ENCODE data around the gene GATD1. TPM values are rescaled to one million over a fixed set of nuclear protein-coding genes. Genes with fewer than 3 reads are reported as not detected.
A peak's percentile ranks its signal among the peaks of the same experiment; 100 is the strongest.

Gene GATD1
- total RNA-seq, 2 experiments from 2014 or later: 59.8 to 62.4 TPM

GRCh38 chr11:776263-776560, 1.1 kb downstream of the GATD1 start:
- peak overlapping the region; percentile 88 for H3K4me3 Mint-ChIP-seq
- no peaks in the 10 kb centered on the region for H3K9me3 Mint-ChIP-seq
- POLR2A ChIA-PET: interaction anchor here (0.7 to 3.2 kb wide), 11 partner anchors 8 to 50 kb away, joined by 3 to 15 read pairs (median 3); partner anchors contain the start of genes PIDD1 and PNPLA2
- H3K27ac Mint-ChIP-seq: peak overlapping the region; percentile 85
- DNase-seq (no peak), ATAC-seq (ENCODE audit: low read depth) (no peak)
- H3K27me3 Mint-ChIP-seq: no peaks in the 10 kb centered on the region
- peaks cover 1% of the 10 kb centered on the region for H3K36me3 Mint-ChIP-seq
- H3K4me1 Mint-ChIP-seq: peaks cover 15% of the 10 kb centered on the region

- peaks cover 1% of the 10 kb centered on the region for H3K36me3 Mint-ChIP-seq
- ATAC-seq (ENCODE audit: low read depth) (no peak), DNase-seq (no peak)
- H3K4me3 Mint-ChIP-seq: peak overlapping the region; percentile 57
- no peaks in the 10 kb centered on the region for H3K27me3 Mint-ChIP-seq
- peaks cover 13% of the 10 kb centered on the region for H3K4me1 Mint-ChIP-seq
- POLR2A ChIA-PET: interaction anchor here (1.2 to 2.3 kb wide), 5 partner anchors 9 to 30 kb away, joined by 3 to 15 read pairs (median 3); partner anchors contain the start of gene PIDD1
- peak overlapping the region; percentile 21 for H3K27ac Mint-ChIP-seq
- H3K9me3 Mint-ChIP-seq: no peaks in the 10 kb centered on the region
These were observed 2.3 kb downstream of the GATD1 start for GRCh38 chr11:774873-775592.

GRCh38 chr11:773830-774229, 3.5 kb downstream of the GATD1 start:
- Mint-ChIP-seq H3K9me3 (no peaks in the 10 kb centered on the region), H3K27me3 (no peaks in the 10 kb centered on the region), H3K36me3 (peaks cover under 1% of the 10 kb centered on the region), H3K4me1 (peaks cover 10% of the 10 kb centered on the region), H3K4me3 (no peak overlapping the region), H3K27ac (no peak overlapping the region)
- ATAC-seq (ENCODE audit: low read depth) (no peak), DNase-seq (no peak)
- POLR2A ChIA-PET: no interaction called here

GRCh38 chr11:773425-773824, 3.9 kb downstream of the GATD1 start:
- DNase-seq: no peak
- peaks cover 10% of the 10 kb centered on the region for H3K4me1 Mint-ChIP-seq
- H3K9me3 Mint-ChIP-seq: no peaks in the 10 kb centered on the region
- H3K27ac Mint-ChIP-seq: no peak overlapping the region
- no peaks in the 10 kb centered on the region for H3K36me3 Mint-ChIP-seq
- no peaks in the 10 kb centered on the region for H3K27me3 Mint-ChIP-seq
- H3K4me3 Mint-ChIP-seq: no peak overlapping the region
- ATAC-seq (ENCODE audit: low read depth): no peak
- POLR2A ChIA-PET: no interaction called here

- Mint-ChIP-seq H3K27ac (no peak overlapping the region), H3K36me3 (no peaks in the 10 kb centered on the region), H3K27me3 (no peaks in the 10 kb centered on the region), H3K9me3 (no peaks in the 10 kb centered on the region), H3K4me1 (peaks cover 8% of the 10 kb centered on the region), H3K4me3 (no peak overlapping the region)
- POLR2A ChIA-PET: no interaction called here
- no peak for DNase-seq
- no peak for ATAC-seq (ENCODE audit: low read depth)
These were observed 4.6 kb downstream of the GATD1 start for GRCh38 chr11:772429-773390.

GRCh38 chr11:771617-772204, 5.6 kb downstream of the GATD1 start:
- Mint-ChIP-seq H3K9me3 (no peaks in the 10 kb centered on the region), H3K36me3 (no peaks in the 10 kb centered on the region), H3K4me1 (peaks cover 8% of the 10 kb centered on the region), H3K27me3 (no peaks in the 10 kb centered on the region), H3K4me3 (no peak overlapping the region), H3K27ac (no peak overlapping the region)
- POLR2A ChIA-PET: no interaction called here
- DNase-seq (no peak), ATAC-seq (ENCODE audit: low read depth) (no peak)

- no peaks in the 10 kb centered on the region for H3K9me3 Mint-ChIP-seq
- H3K4me1 Mint-ChIP-seq: peaks cover 3% of the 10 kb centered on the region
- no peak for DNase-seq
- H3K4me3 Mint-ChIP-seq: no peak overlapping the region
- ATAC-seq (ENCODE audit: low read depth): no peak
- H3K27ac Mint-ChIP-seq: no peak overlapping the region
- POLR2A ChIA-PET: no interaction called here
- H3K27me3 Mint-ChIP-seq: no peaks in the 10 kb centered on the region
- H3K36me3 Mint-ChIP-seq: no peaks in the 10 kb centered on the region
These were observed 6.4 kb downstream of the GATD1 start for GRCh38 chr11:770642-771616.

- no peak overlapping the region for H3K4me3 Mint-ChIP-seq
- no peaks in the 10 kb centered on the region for H3K27me3 Mint-ChIP-seq
- no peaks in the 10 kb centered on the region for H3K9me3 Mint-ChIP-seq
- no peaks in the 10 kb centered on the region for H3K36me3 Mint-ChIP-seq
- DNase-seq (no peak), ATAC-seq (ENCODE audit: low read depth) (no peak)
- POLR2A ChIA-PET: no interaction called here
- H3K4me1 Mint-ChIP-seq: peaks cover 2% of the 10 kb centered on the region
- no peak overlapping the region for H3K27ac Mint-ChIP-seq
These were observed 7.2 kb downstream of the GATD1 start for GRCh38 chr11:769887-770641.

GRCh38 chr11:767238-767637, 10.0 kb downstream of the GATD1 start:
- POLR2A ChIA-PET: no interaction called here
- DNase-seq (no peak), ATAC-seq (ENCODE audit: low read depth) (no peak)
- Mint-ChIP-seq H3K4me1 (no peaks in the 10 kb centered on the region), H3K9me3 (no peaks in the 10 kb centered on the region), H3K27ac (no peak overlapping the region), H3K36me3 (peaks cover 3% of the 10 kb centered on the region), H3K4me3 (no peak overlapping the region), H3K27me3 (no peaks in the 10 kb centered on the region)

GRCh38 chr11:766936-767210, 10.4 kb downstream of the GATD1 start:
- H3K4me1 Mint-ChIP-seq: no peaks in the 10 kb centered on the region
- H3K9me3 Mint-ChIP-seq: no peaks in the 10 kb centered on the region
- POLR2A ChIA-PET: no interaction called here
- H3K27me3 Mint-ChIP-seq: no peaks in the 10 kb centered on the region
- ATAC-seq (ENCODE audit: low read depth) (no peak), DNase-seq (no peak)
- peaks cover 3% of the 10 kb centered on the region for H3K36me3 Mint-ChIP-seq
- no peak overlapping the region for H3K4me3 Mint-ChIP-seq
- no peak overlapping the region for H3K27ac Mint-ChIP-seq

GRCh38 chr11:766106-766935, 11.0 kb downstream of the GATD1 start:
- Mint-ChIP-seq H3K9me3 (no peaks in the 10 kb centered on the region), H3K27ac (no peak overlapping the region), H3K36me3 (peaks cover 3% of the 10 kb centered on the region), H3K4me1 (no peaks in the 10 kb centered on the region), H3K27me3 (no peaks in the 10 kb centered on the region), H3K4me3 (no peak overlapping the region)
- POLR2A ChIA-PET: interaction anchor here (0.6 to 0.7 kb wide), 2 partner anchors 9 to 31 kb away, joined by 3 read pairs; no protein-coding TSS in a partner anchor
- ATAC-seq (ENCODE audit: low read depth) (no peak), DNase-seq (no peak)

- DNase-seq: no peak
- H3K4me3 Mint-ChIP-seq: no peak overlapping the region
- POLR2A ChIA-PET: interaction anchor here (0.7 kb wide), 1 partner anchor 10 kb away, joined by 3 read pairs; no protein-coding TSS in a partner anchor
- no peak for ATAC-seq (ENCODE audit: low read depth)
- no peak overlapping the region for H3K27ac Mint-ChIP-seq
- H3K27me3 Mint-ChIP-seq: no peaks in the 10 kb centered on the region
- peaks cover 3% of the 10 kb centered on the region for H3K36me3 Mint-ChIP-seq
- no peaks in the 10 kb centered on the region for H3K4me1 Mint-ChIP-seq
- no peaks in the 10 kb centered on the region for H3K9me3 Mint-ChIP-seq
These were observed 11.5 kb downstream of the GATD1 start for GRCh38 chr11:765802-766091.

Measured in activated naive CD8-positive, alpha-beta T cell treated with anti-CD3 and anti-CD28 coated beads, Interleukin-2, amount 10 ng/mL, durations not matched to agents 7 days and 5 days (primary cell).